Caco-2 (cell line): ENCODE results near the gene AMER1. TPM values are rescaled to one million over a fixed set of nuclear protein-coding genes. Genes with fewer than 3 reads are reported as not detected.

Experiments used
- BruUV-seq: library from RNA; stranded (reverse); fragments of 400-500 nt; replicated peaks from 2 replicates; lab custom pipeline; 2021; lab: Mats Ljungman, UMichigan
- CTCF ChIA-PET: fragments of 300-600 bp; sonication (Branson Sonifier 250); formaldehyde crosslinking; loops from one replicate; lab custom pipeline; 2022; ENCODE audit warnings: antibody characterized with exemption; lab: Charles Lee
- POLR2A ChIA-PET: fragments of 300-600 bp; sonication (Branson Sonifier 250); formaldehyde crosslinking; loops from one replicate; lab custom pipeline; 2022; ENCODE audit warnings: antibody characterized with exemption; lab: Charles Lee
- DNase-seq, 2 experiments: peaks; one replicate each; pipeline versions ENCODE4 v3.0.0 to v3.0.0-alpha.2; 2020 to 2022
- H3K27me3 ChIP-seq: replicated peaks from 2 replicates; pipeline ENCODE4 v1.6.0; 2011; ENCODE audit warnings: low read length; ENCODE audit not compliant: control insufficient read depth, insufficient read depth
- H3K36me3 ChIP-seq: 2 replicates; pipeline ENCODE4 v1.5.1; 2011; ENCODE audit warnings: low read length; ENCODE audit not compliant: control insufficient read depth, insufficient read depth
- H3K4me1 ChIP-seq: fragments of 250-450 bp; sonication (Bioruptor Pico); 2 replicates; pipeline ENCODE4 v1.5.1; 2020; ENCODE audit warnings: mild to moderate bottlenecking
- H3K4me3 ChIP-seq: 2 replicates; pipeline ENCODE4 v1.5.1; 2011; ENCODE audit warnings: low read depth, mild to moderate bottlenecking, control low read depth, low read length
- H3K9me3 ChIP-seq: fragments of 250-450 bp; sonication (Bioruptor Pico); 2 replicates; pipeline ENCODE4 v1.5.1; 2020; ENCODE audit warnings: mild to moderate bottlenecking, moderate library complexity
- H3K27ac Mint-ChIP-seq: one replicate; pipeline ENCODE4 v1.8.0; 2022; ENCODE audit warnings: mixed read lengths; ENCODE audit not compliant: unreplicated experiment
- H3K27me3 Mint-ChIP-seq: one replicate; pipeline ENCODE4 v1.8.0; 2022; ENCODE audit warnings: mixed read lengths; ENCODE audit not compliant: insufficient read depth, unreplicated experiment
- H3K36me3 Mint-ChIP-seq: one replicate; pipeline ENCODE4 v1.8.0; 2022; ENCODE audit warnings: mild to moderate bottlenecking, mixed read lengths; ENCODE audit not compliant: insufficient read depth, unreplicated experiment
- H3K4me1 Mint-ChIP-seq: one replicate; pipeline ENCODE4 v1.8.0; 2022; ENCODE audit warnings: low read depth, mixed read lengths; ENCODE audit not compliant: unreplicated experiment
- H3K4me3 Mint-ChIP-seq: one replicate; pipeline ENCODE4 v1.8.0; 2022; ENCODE audit warnings: mild to moderate bottlenecking, moderate library complexity, mixed read lengths; ENCODE audit not compliant: unreplicated experiment
- H3K9me3 Mint-ChIP-seq: one replicate; pipeline ENCODE4 v1.8.0; 2022; ENCODE audit warnings: mixed read lengths; ENCODE audit not compliant: unreplicated experiment
- intact Hi-C: fragments of 100-400 bp; cut with micrococcal nuclease; formaldehyde crosslinking; loops from one replicate; pipeline ENCODE4 v1.10.0; 2022; ENCODE audit not compliant: unreplicated experiment
- total RNA-seq: library from RNA; stranded (reverse); gene quantifications from 2 replicates; pipeline ENCODE4 v1.2.3, GENCODE V29; 2022
- TF ChIP-seq, protein P1 (sequence below), 2 experiments: fragments of 200-600 bp in 1 of 2; IDR thresholded peaks; 1 replicate in 1 of 2; 2 replicates in 1 of 2; pipeline versions ENCODE4 v1.5.1 to v1.8.0; 2011 to 2022; ENCODE audit warnings: antibody characterized with exemption in 1 of 2, control low read depth in 1 of 2, inconsistent platforms in 1 of 2, low read depth in 1 of 2, low read length in 1 of 2, mild to moderate bottlenecking in 1 of 2, moderate library complexity in 1 of 2; ENCODE audit not compliant: insufficient read depth in 1 of 2, severe bottlenecking in 1 of 2, unreplicated experiment in 1 of 2

Gene AMER1
- total RNA-seq, 1 experiment from 2014 or later, result 11.0 TPM

DNA sequence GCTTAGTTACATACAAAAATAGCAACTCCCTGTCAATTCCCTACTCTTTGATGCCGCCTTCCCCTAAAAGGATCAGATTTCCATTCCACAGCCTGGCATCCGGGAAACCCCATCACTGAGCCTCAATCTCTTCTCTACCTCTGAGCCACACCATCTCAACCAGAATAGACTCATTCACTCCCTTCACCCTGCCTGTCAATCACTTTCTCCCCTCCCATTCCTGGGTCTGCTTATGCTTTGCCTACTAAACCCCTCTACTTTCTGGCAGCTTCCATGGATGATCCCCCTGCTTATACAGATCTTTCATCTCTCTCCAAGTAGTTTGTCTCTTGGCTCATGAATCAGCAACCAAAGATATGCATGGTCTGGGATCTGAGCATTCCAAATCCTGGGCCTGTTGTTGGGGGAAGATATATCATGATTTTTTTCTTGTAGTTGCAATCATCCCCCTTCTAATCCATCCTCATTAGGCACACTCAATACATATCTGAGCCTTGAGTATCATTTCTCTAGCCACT is 2.6 kb downstream of the AMER1 start:
- no peaks in the 10 kb centered on the region for H3K27me3 Mint-ChIP-seq
- intact Hi-C loops, result loop anchor here (10.0 kb wide), 1 partner anchor 48 kb away; no protein-coding TSS in a partner anchor
- Histone ChIP-seq H3K27me3 (no peaks in the 10 kb centered on the region), H3K36me3 (no peaks in the 10 kb centered on the region), H3K4me3 (no peak overlapping the region), H3K9me3 (no peaks in the 10 kb centered on the region), H3K4me1 (no peaks in the 10 kb centered on the region)
- DNase-seq, result no peak
- TF ChIP-seq, protein P1, sequence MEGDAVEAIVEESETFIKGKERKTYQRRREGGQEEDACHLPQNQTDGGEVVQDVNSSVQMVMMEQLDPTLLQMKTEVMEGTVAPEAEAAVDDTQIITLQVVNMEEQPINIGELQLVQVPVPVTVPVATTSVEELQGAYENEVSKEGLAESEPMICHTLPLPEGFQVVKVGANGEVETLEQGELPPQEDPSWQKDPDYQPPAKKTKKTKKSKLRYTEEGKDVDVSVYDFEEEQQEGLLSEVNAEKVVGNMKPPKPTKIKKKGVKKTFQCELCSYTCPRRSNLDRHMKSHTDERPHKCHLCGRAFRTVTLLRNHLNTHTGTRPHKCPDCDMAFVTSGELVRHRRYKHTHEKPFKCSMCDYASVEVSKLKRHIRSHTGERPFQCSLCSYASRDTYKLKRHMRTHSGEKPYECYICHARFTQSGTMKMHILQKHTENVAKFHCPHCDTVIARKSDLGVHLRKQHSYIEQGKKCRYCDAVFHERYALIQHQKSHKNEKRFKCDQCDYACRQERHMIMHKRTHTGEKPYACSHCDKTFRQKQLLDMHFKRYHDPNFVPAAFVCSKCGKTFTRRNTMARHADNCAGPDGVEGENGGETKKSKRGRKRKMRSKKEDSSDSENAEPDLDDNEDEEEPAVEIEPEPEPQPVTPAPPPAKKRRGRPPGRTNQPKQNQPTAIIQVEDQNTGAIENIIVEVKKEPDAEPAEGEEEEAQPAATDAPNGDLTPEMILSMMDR (IDR thresholded peaks at IDR 0.05; ENCODE audit: insufficient read depth in 1 of 2, low read depth in 1 of 2, low read length in 1 of 2, severe bottlenecking in 1 of 2, unreplicated experiment in 1 of 2), result no peak
- no peak overlapping the region for H3K27ac Mint-ChIP-seq
- ChIA-PET CTCF (no interaction called here), POLR2A (no interaction called here)
- no peaks in the 10 kb centered on the region for H3K36me3 Mint-ChIP-seq
- H3K9me3 Mint-ChIP-seq, result no peaks in the 10 kb centered on the region
- H3K4me1 Mint-ChIP-seq, result no peaks in the 10 kb centered on the region
- H3K4me3 Mint-ChIP-seq, result no peak overlapping the region
- no TSS peak for BruUV-seq

DNA sequence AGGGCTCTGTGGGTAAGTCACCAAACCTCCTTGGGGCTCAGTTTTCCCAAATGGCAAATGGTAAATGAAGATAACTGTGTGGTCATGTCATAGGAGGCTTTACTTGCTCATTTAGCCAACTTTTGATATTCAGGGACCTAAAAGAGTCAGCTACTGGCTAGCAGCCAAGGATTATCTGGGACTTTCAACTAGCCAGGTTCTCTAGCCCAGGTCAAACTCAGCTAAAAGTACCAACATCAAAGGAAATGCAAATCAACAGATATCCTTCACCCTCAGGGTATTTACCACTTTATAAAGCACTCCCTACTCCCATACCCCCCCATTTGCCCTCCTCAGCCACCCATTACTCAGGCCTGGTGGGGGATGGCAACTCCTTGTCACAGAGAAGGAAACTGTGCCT is 7.5 kb downstream of the AMER1 start:
- H3K27me3 Mint-ChIP-seq, result no peaks in the 10 kb centered on the region
- DNase-seq, result no peak
- CTCF ChIA-PET, result no interaction called here
- BruUV-seq, result no TSS peak
- H3K36me3 ChIP-seq, result no peaks in the 10 kb centered on the region
- POLR2A ChIA-PET, result no interaction called here
- no peaks in the 10 kb centered on the region for H3K4me1 ChIP-seq
- H3K9me3 Mint-ChIP-seq, result no peaks in the 10 kb centered on the region
- no peaks in the 10 kb centered on the region for H3K36me3 Mint-ChIP-seq
- H3K4me1 Mint-ChIP-seq, result no peaks in the 10 kb centered on the region
- intact Hi-C loops, result no loop called here
- no peak overlapping the region for H3K4me3 Mint-ChIP-seq
- TF ChIP-seq, protein P1 (IDR thresholded peaks at IDR 0.05; ENCODE audit: insufficient read depth in 1 of 2, low read depth in 1 of 2, low read length in 1 of 2, severe bottlenecking in 1 of 2, unreplicated experiment in 1 of 2), result no peak
- H3K27ac Mint-ChIP-seq, result no peak overlapping the region
- H3K9me3 ChIP-seq, result no peaks in the 10 kb centered on the region
- H3K27me3 ChIP-seq, result no peaks in the 10 kb centered on the region
- no peak overlapping the region for H3K4me3 ChIP-seq

DNA sequence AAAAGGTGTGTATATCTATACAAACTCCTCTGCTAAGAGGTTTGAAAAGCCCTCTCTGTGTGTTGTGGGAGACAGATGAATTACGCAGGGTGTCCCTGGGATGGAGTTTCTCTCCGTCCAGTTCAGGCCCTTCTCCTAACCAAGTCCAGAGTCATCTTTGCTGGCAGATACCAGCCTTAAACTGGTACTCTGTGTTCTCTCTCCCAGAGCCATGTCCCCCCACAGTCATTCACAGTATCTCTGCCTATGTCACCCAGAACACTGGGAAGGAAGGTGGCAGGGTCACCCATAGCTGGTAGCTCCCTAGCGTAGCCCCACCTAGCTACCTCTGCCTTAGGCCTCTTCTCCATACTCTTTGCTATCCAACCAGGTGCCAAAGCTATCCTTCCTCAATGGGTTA is 8.9 kb downstream of the AMER1 start:
- H3K4me3 ChIP-seq, result no peak overlapping the region
- POLR2A ChIA-PET, result no interaction called here
- TF ChIP-seq, protein P1 (IDR thresholded peaks at IDR 0.05; ENCODE audit: insufficient read depth in 1 of 2, low read depth in 1 of 2, low read length in 1 of 2, severe bottlenecking in 1 of 2, unreplicated experiment in 1 of 2), result no peak
- no peaks in the 10 kb centered on the region for H3K9me3 ChIP-seq
- no peak for DNase-seq
- Mint-ChIP-seq H3K36me3 (peaks cover 7% of the 10 kb centered on the region), H3K4me1 (no peaks in the 10 kb centered on the region), H3K27ac (no peak overlapping the region), H3K27me3 (no peaks in the 10 kb centered on the region), H3K4me3 (no peak overlapping the region), H3K9me3 (peaks cover 8% of the 10 kb centered on the region)
- BruUV-seq, result no TSS peak
- intact Hi-C loops, result no loop called here
- no peaks in the 10 kb centered on the region for H3K4me1 ChIP-seq
- H3K36me3 ChIP-seq, result no peaks in the 10 kb centered on the region
- CTCF ChIA-PET, result no interaction called here
- H3K27me3 ChIP-seq, result no peaks in the 10 kb centered on the region
